ENCODE measurements around the gene ZNF692. TPM values are rescaled to one million over a fixed set of nuclear protein-coding genes. Genes with fewer than 3 reads are reported as not detected.

ZNF692 gene
- total and polyA plus RNA-seq, 2 donors (not counting 3 experiments of a cell fraction or from before 2014, with no cell fraction given): 32.6 to 36.6 TPM

GRCh38 chr1:248811514-248812490 lies 47.1 kb downstream of the ZNF692 start:
- intact Hi-C loops (cut with micrococcal nuclease): no loop called here
- FAIRE-seq: no peak
- CTCF ChIA-PET: interaction anchor here (1.0 kb wide), 2 partner anchors 14 to 47 kb away, joined by 3 read pairs; partner anchors contain the start of genes SH3BP5L and ZNF692

GRCh38 chr1:248810727-248811513 lies 48.0 kb downstream of the ZNF692 start:
- Histone ChIP-seq H3K9me1 (replicated peaks; ENCODE audit: control insufficient read depth, extremely low read depth, insufficient read depth, low read length) (no peaks in the 10 kb centered on the region), H3K27me3 (ENCODE audit: control insufficient read depth in 2 of 2, insufficient read depth in 2 of 2, low read length in 2 of 2) (no peaks in the 10 kb centered on the region), H3K9ac (replicated peaks; ENCODE audit: extremely low read depth, insufficient read depth, low read length) (no peak overlapping the region), H3K79me2 (ENCODE audit: control insufficient read depth, insufficient read depth, low read length) (no peaks in the 10 kb centered on the region), H3K4me1 (ENCODE audit: control insufficient read depth, extremely low read depth, insufficient read depth, low read length) (no peaks in the 10 kb centered on the region), H3K9me3 (replicated peaks; ENCODE audit: control insufficient read depth, insufficient read depth, low read length) (no peaks in the 10 kb centered on the region), H3K27ac (ENCODE audit: insufficient read depth, low read depth, low read length) (no peak overlapping the region), H2AFZ (ENCODE audit: low read depth, low read length) (no peak overlapping the region), H3K4me3 (replicated peaks in 1 of 3; ENCODE audit: insufficient read depth in 1 of 3, low read depth in 1 of 3, low read length in 3 of 3) (no peak overlapping the region), H3K4me2 (ENCODE audit: insufficient read depth, low read length) (no peak overlapping the region), H3K36me3 (ENCODE audit: control insufficient read depth in 2 of 2, extremely low read depth in 1 of 2, insufficient read depth in 2 of 2, low read length in 2 of 2) (peaks cover 5 to 35% of the 10 kb centered on the region in 2 experiments), H4K20me1 (replicated peaks; ENCODE audit: control insufficient read depth, extremely low read depth, insufficient read depth, low read length) (no peaks in the 10 kb centered on the region)
- dilution Hi-C loops (cut with MboI; ENCODE audit: extremely low pct_ligation_motif_present, low sequenced_read_pairs): no loop called here
- intact Hi-C loops (cut with micrococcal nuclease): no loop called here
- ChIA-PET CTCF (interaction anchor here (1.0 kb wide), 2 partner anchors 15 to 48 kb away, joined by 3 read pairs; partner anchors contain the start of genes SH3BP5L and ZNF692), POLR2A (no interaction called here)
- DNase-seq (ENCODE audit: low read depth, low spot score) (no peak), FAIRE-seq (no peak)
- no TSS peak for BruUV-seq (replicated peaks)
- TF ChIP-seq POLR2AphosphoS5 (IDR thresholded peaks at IDR 0.05; ENCODE audit: insufficient read depth, low read depth, low read length): no peak
- no peak for TF ChIP-seq MYC (IDR thresholded peaks at IDR 0.05; ENCODE audit: low read depth, low read length)
- no peak for TF ChIP-seq CTCF (IDR thresholded peaks at IDR 0.05; ENCODE audit: extremely low read depth in 1 of 2, insufficient read depth in 1 of 2, low read depth in 1 of 2, low read length in 2 of 2)
- no peak for TF ChIP-seq GATA2 (IDR thresholded peaks at IDR 0.05; ENCODE audit: insufficient read depth, insufficient read length, low read depth, low read length)
- no peak for TF ChIP-seq MAX (IDR thresholded peaks at IDR 0.05; ENCODE audit: insufficient read depth, insufficient read length)
- no peak for TF ChIP-seq JUN (IDR thresholded peaks at IDR 0.05; ENCODE audit: borderline replicate concordance, insufficient read depth, insufficient read length, low read depth)
- TF ChIP-seq FOS (IDR thresholded peaks at IDR 0.05; ENCODE audit: borderline replicate concordance, insufficient read depth, low read length): no peak

More at GRCh38 chr1:248811514-248812490, 47.1 kb downstream of the ZNF692 start:
- POLR2A ChIA-PET: no interaction called here
- dilution Hi-C loops (cut with MboI; ENCODE audit: extremely low pct_ligation_motif_present, low sequenced_read_pairs): no loop called here
- no peak overlapping the region for H2AFZ ChIP-seq (ENCODE audit: low read depth, low read length)
- TF ChIP-seq GATA2 (IDR thresholded peaks at IDR 0.05; ENCODE audit: insufficient read depth, insufficient read length, low read depth, low read length) (no peak), MAX (IDR thresholded peaks at IDR 0.05; ENCODE audit: insufficient read depth, insufficient read length) (no peak)
- BruUV-seq (replicated peaks): no TSS peak
- H3K9me3 ChIP-seq (replicated peaks; ENCODE audit: control insufficient read depth, insufficient read depth, low read length): no peaks in the 10 kb centered on the region
- DNase-seq (ENCODE audit: low read depth, low spot score): no peak
- no peak overlapping the region for H3K27ac ChIP-seq (ENCODE audit: insufficient read depth, low read depth, low read length)
- peaks cover 8 to 43% of the 10 kb centered on the region in 2 experiments for H3K36me3 ChIP-seq (ENCODE audit: control insufficient read depth in 2 of 2, extremely low read depth in 1 of 2, insufficient read depth in 2 of 2, low read length in 2 of 2)
- H3K4me3 ChIP-seq (replicated peaks in 1 of 3; ENCODE audit: insufficient read depth in 1 of 3, low read depth in 1 of 3, low read length in 3 of 3): no peak overlapping the region
- H3K4me1 ChIP-seq (ENCODE audit: control insufficient read depth, extremely low read depth, insufficient read depth, low read length): no peaks in the 10 kb centered on the region
- no peaks in the 10 kb centered on the region for H3K9me1 ChIP-seq (replicated peaks; ENCODE audit: control insufficient read depth, extremely low read depth, insufficient read depth, low read length)
- H3K79me2 ChIP-seq (ENCODE audit: control insufficient read depth, insufficient read depth, low read length): no peaks in the 10 kb centered on the region
- no peaks in the 10 kb centered on the region for H4K20me1 ChIP-seq (replicated peaks; ENCODE audit: control insufficient read depth, extremely low read depth, insufficient read depth, low read length)
- H3K9ac ChIP-seq (replicated peaks; ENCODE audit: extremely low read depth, insufficient read depth, low read length): no peak overlapping the region
- no peaks in the 10 kb centered on the region for H3K27me3 ChIP-seq (ENCODE audit: control insufficient read depth in 2 of 2, insufficient read depth in 2 of 2, low read length in 2 of 2)
- no peak overlapping the region for H3K4me2 ChIP-seq (ENCODE audit: insufficient read depth, low read length)
